Uterus (tissue), 2 donors: ENCODE results near the gene RPL10.

ENCODE experiments used
- CTCF ChIP-seq, 4 experiments: fragments of 200-600 bp in 2 of 4; fragments of 450-650 bp in 2 of 4; sonication (generic) in 2 of 4; IDR thresholded peaks; one replicate each; pipeline ENCODE4 v1.5.1; 2016 to 2019; ENCODE audit warnings: antibody characterized with exemption in 4 of 4, mild to moderate bottlenecking in 2 of 4, moderate library complexity in 1 of 4
- POLR2A ChIP-seq, 2 donors: fragments of 450-650 bp; IDR thresholded peaks; one replicate each; pipeline ENCODE4 v1.6.1; 2016; ENCODE audit warnings: antibody characterized with exemption in 2 of 2, mild to moderate bottlenecking in 1 of 2, moderate library complexity in 1 of 2

- TF ChIP-seq CTCF (IDR thresholded peaks at IDR 0.05): no peak
- TF ChIP-seq POLR2A (IDR thresholded peaks at IDR 0.05): no peak
Measured at GRCh38 chrX:154349359-154349935, 48.7 kb upstream of the RPL10 start.
